Measurements from ENCODE around the gene CLSTN3. TPM values are rescaled to one million over a fixed set of nuclear protein-coding genes. Genes with fewer than 3 reads are reported as not detected.
"Not testable (repeated sequence)": the region's sequence is repeated elsewhere in the genome, so short reads cannot be mapped to it uniquely, and the experiment has no call there.

CLSTN3 gene
- total RNA-seq, 1 experiment from 2014 or later: 111 TPM

GRCh38 chr12:7103837-7104584 is 26.2 kb upstream of the CLSTN3 start:
- H3K4me3 ChIP-seq: no peak overlapping the region
- ChIA-PET CTCF (no interaction called here), POLR2A (ENCODE audit: unreplicated experiment) (no interaction called here)
- no peaks in the 10 kb centered on the region for H3K27me3 ChIP-seq (ENCODE audit: insufficient read depth, low read depth)
- peaks cover 20% of the 10 kb centered on the region for H3F3A ChIP-seq (ENCODE audit: insufficient read depth, low read depth)
- no peak overlapping the region for H2AFZ ChIP-seq
- no TSS peak for BruUV-seq (replicated peaks)
- no peaks in the 10 kb centered on the region for H4K20me1 ChIP-seq (ENCODE audit: insufficient read depth)
- intact Hi-C loops (cut with micrococcal nuclease; ENCODE audit: unreplicated experiment): no loop called here
- no peak for DNase-seq
- peaks cover 11% of the 10 kb centered on the region for H3K9me3 ChIP-seq (ENCODE audit: insufficient read depth, low read depth)
- H3K79me2 ChIP-seq (ENCODE audit: low read depth): peaks cover 29% of the 10 kb centered on the region
- peaks cover 22% of the 10 kb centered on the region for H3K4me1 ChIP-seq (replicated peaks; ENCODE audit: insufficient read depth)
- no peak overlapping the region for H3K27ac ChIP-seq
- no peaks in the 10 kb centered on the region for H3K9me2 ChIP-seq (ENCODE audit: insufficient read depth)
- H3K36me3 ChIP-seq (ENCODE audit: low read depth): peaks cover 20% of the 10 kb centered on the region
- H3K4me2 ChIP-seq: no peak overlapping the region
- TF ChIP-seq CTCF (conservative IDR thresholded peaks at IDR 0.05): no peak
- TF ChIP-seq EZH2 (IDR thresholded peaks at IDR 0.05; ENCODE audit: low read depth): no peak

DNA sequence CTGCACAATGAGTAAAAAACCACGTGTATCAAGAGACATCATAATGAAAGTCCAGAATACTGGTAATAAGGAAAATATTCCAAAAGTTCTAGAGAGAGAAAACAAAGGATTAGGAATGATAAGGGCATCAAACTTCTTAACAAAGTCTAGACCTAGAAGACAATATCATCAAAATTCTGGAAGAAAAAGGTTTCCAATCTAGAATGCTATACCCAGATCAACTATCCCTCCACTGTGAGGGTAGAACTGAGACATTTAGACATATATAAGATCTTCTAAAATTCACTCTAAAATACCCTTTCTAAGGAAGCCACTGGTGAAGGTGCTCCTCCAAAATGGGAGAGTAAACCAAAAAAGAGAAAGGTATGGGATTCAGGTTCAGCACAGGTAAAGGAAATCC is 24.1 kb upstream of the CLSTN3 start:
- intact Hi-C loops (cut with micrococcal nuclease; ENCODE audit: unreplicated experiment): no loop called here
- peaks cover 28% of the 10 kb centered on the region for H3K4me1 ChIP-seq (replicated peaks; ENCODE audit: insufficient read depth)

DNA sequence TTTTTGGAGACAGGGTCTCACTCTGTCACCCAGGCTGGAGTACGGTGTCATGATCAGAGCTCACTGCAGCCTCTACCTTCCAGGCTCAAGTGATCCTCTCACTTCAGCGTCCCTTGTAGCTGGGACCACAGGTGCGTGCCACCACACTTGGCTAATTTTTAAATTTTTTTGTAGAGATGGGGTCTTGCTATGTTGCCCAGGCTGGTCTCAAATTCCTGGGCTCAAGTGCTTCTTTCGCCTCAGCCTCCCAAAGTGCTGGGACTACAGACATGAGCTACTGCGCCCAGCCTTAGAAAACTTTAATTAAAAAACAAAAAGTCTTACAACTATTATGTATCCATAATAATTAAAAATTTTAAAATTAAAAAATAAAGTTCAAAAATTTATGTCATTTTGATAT is 23.0 kb upstream of the CLSTN3 start:
- DNase-seq; H3K9me2 ChIP-seq (ENCODE audit: insufficient read depth); BruUV-seq (replicated peaks); H4K20me1 ChIP-seq (ENCODE audit: insufficient read depth); H3K27ac ChIP-seq; H2AFZ ChIP-seq; intact Hi-C loops (cut with micrococcal nuclease; ENCODE audit: unreplicated experiment); H3K27me3 ChIP-seq (ENCODE audit: insufficient read depth, low read depth): not testable (repeated sequence)
- peaks cover 28% of the 10 kb centered on the region for H3K4me1 ChIP-seq (replicated peaks; ENCODE audit: insufficient read depth)
- H3K36me3 ChIP-seq (ENCODE audit: low read depth): peaks cover 20% of the 10 kb centered on the region
- peaks cover 11% of the 10 kb centered on the region for H3K9me3 ChIP-seq (ENCODE audit: insufficient read depth, low read depth)
- peaks cover 22% of the 10 kb centered on the region for H3F3A ChIP-seq (ENCODE audit: insufficient read depth, low read depth)
- ChIA-PET CTCF (interaction anchor here (0.5 to 2.7 kb wide), 4 partner anchors 38 to 568 kb away, joined by 3 to 15 read pairs (median 4); partner anchors contain the start of genes C12orf57, C1S and RNU7-1), POLR2A (ENCODE audit: unreplicated experiment) (interaction anchor here (0.6 to 2.3 kb wide), 5 partner anchors 13 to 255 kb away, joined by 4 to 27 read pairs (median 5); partner anchors contain the start of genes C12orf57, RNU7-1 and USP5)
- peak overlapping the region; percentile 51 for H3K4me2 ChIP-seq
- 0 out of 2 replicates have a peak overlapping the region, but pooled peaks have one; percentile 14 for H3K4me3 ChIP-seq
- peaks cover 39% of the 10 kb centered on the region for H3K79me2 ChIP-seq (ENCODE audit: low read depth)

More for the DNA sequence above, 24.1 kb upstream of the CLSTN3 start:
- H2AFZ ChIP-seq: no peak overlapping the region
- TF ChIP-seq EZH2 (IDR thresholded peaks at IDR 0.05; ENCODE audit: low read depth): no peak
- TF ChIP-seq CTCF (conservative IDR thresholded peaks at IDR 0.05): no peak
- no peaks in the 10 kb centered on the region for H3K27me3 ChIP-seq (ENCODE audit: insufficient read depth, low read depth)
- no peak overlapping the region for H3K27ac ChIP-seq
- H3K4me2 ChIP-seq: no peak overlapping the region
- CTCF ChIA-PET: interaction anchor here (0.6 kb wide), 1 partner anchor 97 kb away, joined by 3 read pairs; no protein-coding TSS in a partner anchor
- H3K36me3 ChIP-seq (ENCODE audit: low read depth): peaks cover 20% of the 10 kb centered on the region
- POLR2A ChIA-PET (ENCODE audit: unreplicated experiment): no interaction called here
- peaks cover 4% of the 10 kb centered on the region; the same call in 1 of the 2 replicates for H4K20me1 ChIP-seq (ENCODE audit: insufficient read depth)
- no peak overlapping the region for H3K4me3 ChIP-seq
- peaks cover 11% of the 10 kb centered on the region for H3K9me3 ChIP-seq (ENCODE audit: insufficient read depth, low read depth)
- peaks cover 39% of the 10 kb centered on the region for H3K79me2 ChIP-seq (ENCODE audit: low read depth)
- H3F3A ChIP-seq (ENCODE audit: insufficient read depth, low read depth): peaks cover 20% of the 10 kb centered on the region
- no TSS peak for BruUV-seq (replicated peaks)
- DNase-seq: no peak
- H3K9me2 ChIP-seq (ENCODE audit: insufficient read depth): no peaks in the 10 kb centered on the region
